ENCODE data around the gene RIN2.

The RIN2 gene

DNA sequence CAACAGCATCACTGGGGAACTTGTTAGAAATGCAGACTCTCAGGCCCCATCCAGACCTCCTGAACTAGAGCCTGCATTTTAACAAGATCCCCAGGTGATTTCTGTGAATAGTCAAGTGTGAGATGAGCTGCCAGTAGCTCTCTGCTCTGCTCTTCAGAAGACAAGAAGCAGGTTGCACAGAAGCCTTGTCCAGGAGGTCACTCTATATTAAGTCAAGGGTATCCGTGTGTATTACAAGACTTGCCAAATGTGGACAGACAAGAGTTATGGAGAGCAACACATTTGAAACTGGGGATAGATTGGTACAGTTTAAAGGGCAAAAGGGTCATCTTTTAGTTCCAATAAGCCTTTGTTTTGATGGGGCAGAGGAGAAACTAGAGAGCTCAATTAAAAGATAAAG is 23.2 kb upstream of the RIN2 start:
- ATAC-seq, result no peak; the same call in 2 of the 3 replicates
- no peak for TF ChIP-seq ESRRG (CRISPR knock-in tag; IDR thresholded peaks at IDR 0.05)
- no peak for TF ChIP-seq ZNF8 (CRISPR knock-in tag; IDR thresholded peaks at IDR 0.05)
- TF ChIP-seq ISL1 (CRISPR knock-in tag; IDR thresholded peaks at IDR 0.05), result no peak
- no peak for TF ChIP-seq BACH2 (CRISPR knock-in tag; IDR thresholded peaks at IDR 0.05; ENCODE audit: borderline replicate concordance)
- TF ChIP-seq, protein P1, sequence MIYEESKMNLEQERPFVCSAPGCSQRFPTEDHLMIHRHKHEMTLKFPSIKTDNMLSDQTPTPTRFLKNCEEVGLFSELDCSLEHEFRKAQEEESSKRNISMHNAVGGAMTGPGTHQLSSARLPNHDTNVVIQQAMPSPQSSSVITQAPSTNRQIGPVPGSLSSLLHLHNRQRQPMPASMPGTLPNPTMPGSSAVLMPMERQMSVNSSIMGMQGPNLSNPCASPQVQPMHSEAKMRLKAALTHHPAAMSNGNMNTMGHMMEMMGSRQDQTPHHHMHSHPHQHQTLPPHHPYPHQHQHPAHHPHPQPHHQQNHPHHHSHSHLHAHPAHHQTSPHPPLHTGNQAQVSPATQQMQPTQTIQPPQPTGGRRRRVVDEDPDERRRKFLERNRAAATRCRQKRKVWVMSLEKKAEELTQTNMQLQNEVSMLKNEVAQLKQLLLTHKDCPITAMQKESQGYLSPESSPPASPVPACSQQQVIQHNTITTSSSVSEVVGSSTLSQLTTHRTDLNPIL (CRISPR knock-in tag; IDR thresholded peaks at IDR 0.05; ENCODE audit: low read depth), result no peak
- TF ChIP-seq, protein P2, sequence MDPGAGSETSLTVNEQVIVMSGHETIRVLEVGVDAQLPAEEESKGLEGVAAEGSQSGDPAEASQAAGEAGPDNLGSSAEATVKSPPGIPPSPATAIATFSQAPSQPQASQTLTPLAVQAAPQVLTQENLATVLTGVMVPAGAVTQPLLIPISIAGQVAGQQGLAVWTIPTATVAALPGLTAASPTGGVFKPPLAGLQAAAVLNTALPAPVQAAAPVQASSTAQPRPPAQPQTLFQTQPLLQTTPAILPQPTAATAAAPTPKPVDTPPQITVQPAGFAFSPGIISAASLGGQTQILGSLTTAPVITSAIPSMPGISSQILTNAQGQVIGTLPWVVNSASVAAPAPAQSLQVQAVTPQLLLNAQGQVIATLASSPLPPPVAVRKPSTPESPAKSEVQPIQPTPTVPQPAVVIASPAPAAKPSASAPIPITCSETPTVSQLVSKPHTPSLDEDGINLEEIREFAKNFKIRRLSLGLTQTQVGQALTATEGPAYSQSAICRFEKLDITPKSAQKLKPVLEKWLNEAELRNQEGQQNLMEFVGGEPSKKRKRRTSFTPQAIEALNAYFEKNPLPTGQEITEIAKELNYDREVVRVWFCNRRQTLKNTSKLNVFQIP (CRISPR knock-in tag; IDR thresholded peaks at IDR 0.05; ENCODE audit: borderline replicate concordance, low read depth), result no peak
- no peak for TF ChIP-seq OSR1 (CRISPR knock-in tag; IDR thresholded peaks at IDR 0.05)
- no peak for TF ChIP-seq TOX (CRISPR knock-in tag; IDR thresholded peaks at IDR 0.05; ENCODE audit: borderline replicate concordance)
- TF ChIP-seq GLIS3 (CRISPR knock-in tag; IDR thresholded peaks at IDR 0.05), result no peak
- no peak for TF ChIP-seq ZNF565 (CRISPR knock-in tag; conservative IDR thresholded peaks at IDR 0.05; ENCODE audit: low read depth)
- TF ChIP-seq TCF4 (CRISPR knock-in tag; IDR thresholded peaks at IDR 0.05; ENCODE audit: borderline replicate concordance), result no peak
- TF ChIP-seq ZC3H10 (CRISPR knock-in tag; IDR thresholded peaks at IDR 0.05), result no peak
- TF ChIP-seq, protein P3, sequence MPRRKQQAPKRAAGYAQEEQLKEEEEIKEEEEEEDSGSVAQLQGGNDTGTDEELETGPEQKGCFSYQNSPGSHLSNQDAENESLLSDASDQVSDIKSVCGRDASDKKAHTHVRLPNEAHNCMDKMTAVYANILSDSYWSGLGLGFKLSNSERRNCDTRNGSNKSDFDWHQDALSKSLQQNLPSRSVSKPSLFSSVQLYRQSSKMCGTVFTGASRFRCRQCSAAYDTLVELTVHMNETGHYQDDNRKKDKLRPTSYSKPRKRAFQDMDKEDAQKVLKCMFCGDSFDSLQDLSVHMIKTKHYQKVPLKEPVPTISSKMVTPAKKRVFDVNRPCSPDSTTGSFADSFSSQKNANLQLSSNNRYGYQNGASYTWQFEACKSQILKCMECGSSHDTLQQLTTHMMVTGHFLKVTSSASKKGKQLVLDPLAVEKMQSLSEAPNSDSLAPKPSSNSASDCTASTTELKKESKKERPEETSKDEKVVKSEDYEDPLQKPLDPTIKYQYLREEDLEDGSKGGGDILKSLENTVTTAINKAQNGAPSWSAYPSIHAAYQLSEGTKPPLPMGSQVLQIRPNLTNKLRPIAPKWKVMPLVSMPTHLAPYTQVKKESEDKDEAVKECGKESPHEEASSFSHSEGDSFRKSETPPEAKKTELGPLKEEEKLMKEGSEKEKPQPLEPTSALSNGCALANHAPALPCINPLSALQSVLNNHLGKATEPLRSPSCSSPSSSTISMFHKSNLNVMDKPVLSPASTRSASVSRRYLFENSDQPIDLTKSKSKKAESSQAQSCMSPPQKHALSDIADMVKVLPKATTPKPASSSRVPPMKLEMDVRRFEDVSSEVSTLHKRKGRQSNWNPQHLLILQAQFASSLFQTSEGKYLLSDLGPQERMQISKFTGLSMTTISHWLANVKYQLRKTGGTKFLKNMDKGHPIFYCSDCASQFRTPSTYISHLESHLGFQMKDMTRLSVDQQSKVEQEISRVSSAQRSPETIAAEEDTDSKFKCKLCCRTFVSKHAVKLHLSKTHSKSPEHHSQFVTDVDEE (CRISPR knock-in tag; IDR thresholded peaks at IDR 0.05), result no peak
- TF ChIP-seq CSDC2 (CRISPR knock-in tag; IDR thresholded peaks at IDR 0.05), result no peak
- no peak for TF ChIP-seq ZFP3 (CRISPR knock-in tag; IDR thresholded peaks at IDR 0.05)
- no peak for TF ChIP-seq ZFP30 (CRISPR knock-in tag; IDR thresholded peaks at IDR 0.05)
- no peak for TF ChIP-seq PPARA (CRISPR knock-in tag; IDR thresholded peaks at IDR 0.05; ENCODE audit: borderline replicate concordance)
- no peak for TF ChIP-seq ARNTL (CRISPR knock-in tag; IDR thresholded peaks at IDR 0.05; ENCODE audit: borderline replicate concordance, low read depth)

DNA sequence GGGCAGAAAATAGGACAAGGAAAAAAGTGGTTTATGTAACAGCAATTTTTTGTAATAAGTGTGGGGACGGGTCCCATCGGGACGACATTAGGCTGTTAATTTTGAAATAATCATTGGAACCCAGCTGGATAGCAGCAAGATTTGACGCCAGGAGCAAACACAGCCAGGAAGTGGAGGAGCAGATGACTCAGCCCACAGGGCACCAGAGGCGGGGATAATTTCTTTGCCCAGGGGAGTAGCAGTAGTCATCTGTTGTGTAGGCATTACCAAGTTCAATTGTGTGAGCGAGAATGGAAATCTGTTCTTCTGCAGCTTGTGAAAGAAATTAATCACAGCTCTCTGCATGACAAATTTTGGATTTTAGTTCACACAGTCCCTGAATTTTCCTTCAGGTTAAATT is 22.6 kb upstream of the RIN2 start:
- TF ChIP-seq TCF4 (CRISPR knock-in tag; IDR thresholded peaks at IDR 0.05; ENCODE audit: borderline replicate concordance) (no peak), TOX (CRISPR knock-in tag; IDR thresholded peaks at IDR 0.05; ENCODE audit: borderline replicate concordance) (no peak), OSR1 (CRISPR knock-in tag; IDR thresholded peaks at IDR 0.05) (no peak), SNAI2 (CRISPR knock-in tag; IDR thresholded peaks at IDR 0.05) (no peak), ESRRG (CRISPR knock-in tag; IDR thresholded peaks at IDR 0.05) (no peak), CSDC2 (CRISPR knock-in tag; IDR thresholded peaks at IDR 0.05) (no peak), PPARA (CRISPR knock-in tag; IDR thresholded peaks at IDR 0.05; ENCODE audit: borderline replicate concordance) (no peak), ARNTL (CRISPR knock-in tag; IDR thresholded peaks at IDR 0.05; ENCODE audit: borderline replicate concordance, low read depth) (no peak), GLIS3 (CRISPR knock-in tag; IDR thresholded peaks at IDR 0.05) (no peak), ZNF8 (CRISPR knock-in tag; IDR thresholded peaks at IDR 0.05) (no peak), ZC3H10 (CRISPR knock-in tag; IDR thresholded peaks at IDR 0.05) (no peak), ISL1 (CRISPR knock-in tag; IDR thresholded peaks at IDR 0.05) (no peak), RARB (CRISPR knock-in tag; IDR thresholded peaks at IDR 0.05) (no peak), ZNF565 (CRISPR knock-in tag; conservative IDR thresholded peaks at IDR 0.05; ENCODE audit: low read depth) (no peak)
- TF ChIP-seq, protein P2 (CRISPR knock-in tag; IDR thresholded peaks at IDR 0.05; ENCODE audit: borderline replicate concordance, low read depth), result no peak
- TF ChIP-seq, protein P4, sequence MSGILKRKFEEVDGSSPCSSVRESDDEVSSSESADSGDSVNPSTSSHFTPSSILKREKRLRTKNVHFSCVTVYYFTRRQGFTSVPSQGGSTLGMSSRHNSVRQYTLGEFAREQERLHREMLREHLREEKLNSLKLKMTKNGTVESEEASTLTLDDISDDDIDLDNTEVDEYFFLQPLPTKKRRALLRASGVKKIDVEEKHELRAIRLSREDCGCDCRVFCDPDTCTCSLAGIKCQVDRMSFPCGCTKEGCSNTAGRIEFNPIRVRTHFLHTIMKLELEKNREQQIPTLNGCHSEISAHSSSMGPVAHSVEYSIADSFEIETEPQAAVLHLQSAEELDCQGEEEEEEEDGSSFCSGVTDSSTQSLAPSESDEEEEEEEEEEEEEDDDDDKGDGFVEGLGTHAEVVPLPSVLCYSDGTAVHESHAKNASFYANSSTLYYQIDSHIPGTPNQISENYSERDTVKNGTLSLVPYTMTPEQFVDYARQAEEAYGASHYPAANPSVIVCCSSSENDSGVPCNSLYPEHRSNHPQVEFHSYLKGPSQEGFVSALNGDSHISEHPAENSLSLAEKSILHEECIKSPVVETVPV (CRISPR knock-in tag; IDR thresholded peaks at IDR 0.05), result no peak
- TF ChIP-seq, protein P1 (CRISPR knock-in tag; IDR thresholded peaks at IDR 0.05; ENCODE audit: low read depth), result no peak
- TF ChIP-seq, protein P5, sequence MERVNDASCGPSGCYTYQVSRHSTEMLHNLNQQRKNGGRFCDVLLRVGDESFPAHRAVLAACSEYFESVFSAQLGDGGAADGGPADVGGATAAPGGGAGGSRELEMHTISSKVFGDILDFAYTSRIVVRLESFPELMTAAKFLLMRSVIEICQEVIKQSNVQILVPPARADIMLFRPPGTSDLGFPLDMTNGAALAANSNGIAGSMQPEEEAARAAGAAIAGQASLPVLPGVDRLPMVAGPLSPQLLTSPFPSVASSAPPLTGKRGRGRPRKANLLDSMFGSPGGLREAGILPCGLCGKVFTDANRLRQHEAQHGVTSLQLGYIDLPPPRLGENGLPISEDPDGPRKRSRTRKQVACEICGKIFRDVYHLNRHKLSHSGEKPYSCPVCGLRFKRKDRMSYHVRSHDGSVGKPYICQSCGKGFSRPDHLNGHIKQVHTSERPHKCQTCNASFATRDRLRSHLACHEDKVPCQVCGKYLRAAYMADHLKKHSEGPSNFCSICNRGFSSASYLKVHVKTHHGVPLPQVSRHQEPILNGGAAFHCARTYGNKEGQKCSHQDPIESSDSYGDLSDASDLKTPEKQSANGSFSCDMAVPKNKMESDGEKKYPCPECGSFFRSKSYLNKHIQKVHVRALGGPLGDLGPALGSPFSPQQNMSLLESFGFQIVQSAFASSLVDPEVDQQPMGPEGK (CRISPR knock-in tag; IDR thresholded peaks at IDR 0.05; ENCODE audit: borderline replicate concordance), result no peak
- TF ChIP-seq, protein P3 (CRISPR knock-in tag; IDR thresholded peaks at IDR 0.05), result no peak
- peak; percentile 100 for ATAC-seq

All from SK-N-SH treated with all-trans-retinoic acid at 6 μM for 48 hours (cell line).